HepG2 (cell line): Measurements from ENCODE around the gene UCP3. TPM values are rescaled to one million over a fixed set of nuclear protein-coding genes. Genes with fewer than 3 reads are reported as not detected.

Experiments
- EHMT2 ChIP-seq: fragments of 200-600 bp; sonication (generic); IDR thresholded peaks from 2 replicates; pipeline ENCODE4 v1.7.0; 2017; ENCODE audit warnings: antibody characterized with exemption, low read depth, low read length, borderline replicate concordance
- JUN ChIP-seq: sonication (generic); formaldehyde crosslinking; IDR thresholded peaks from 2 replicates; pipeline ENCODE4 v1.4.0; 2020; ENCODE audit warnings: mild to moderate bottlenecking, missing genetic modification reagents
- LBX2 ChIP-seq: sonication (generic); formaldehyde crosslinking; IDR thresholded peaks from 2 replicates; pipeline ENCODE4 v1.5.0; 2020; ENCODE audit warnings: missing genetic modification reagents, mild to moderate bottlenecking, borderline replicate concordance
- PBX2 ChIP-seq: IDR thresholded peaks from 2 replicates; pipeline ENCODE4 v1.6.1; 2016; ENCODE audit warnings: control low read depth
- ZBED4 ChIP-seq: sonication (generic); formaldehyde crosslinking; IDR thresholded peaks from 2 replicates; pipeline ENCODE4 v1.4.0; 2020; ENCODE audit warnings: missing genetic modification reagents, borderline replicate concordance
- ZBTB10 ChIP-seq: sonication (generic); formaldehyde crosslinking; IDR thresholded peaks from 2 replicates; pipeline ENCODE4 v1.4.0; 2020; ENCODE audit warnings: missing genetic modification reagents, borderline replicate concordance
- ZBTB7A ChIP-seq: sonication (generic); formaldehyde crosslinking; IDR thresholded peaks from 2 replicates; pipeline ENCODE4 v1.8.0; 2022; ENCODE audit warnings: mild to moderate bottlenecking, missing genetic modification reagents
- ZFP41 ChIP-seq: sonication (generic); formaldehyde crosslinking; IDR thresholded peaks from 2 replicates; pipeline ENCODE4 v1.4.0; 2020; ENCODE audit warnings: mild to moderate bottlenecking, missing genetic modification reagents, borderline replicate concordance
- ZNF407 ChIP-seq: sonication (generic); formaldehyde crosslinking; IDR thresholded peaks from one replicate; pipeline ENCODE4 v1.5.1; 2020; ENCODE audit warnings: mild to moderate bottlenecking, missing genetic modification reagents; ENCODE audit errors: not compliant biosample characterization
- ZNF7 ChIP-seq: IDR thresholded peaks from 2 replicates; pipeline ENCODE4 v1.6.1; 2016; ENCODE audit warnings: missing biosample characterization, missing genetic modification reagents
- ZNF709 ChIP-seq: sonication (generic); formaldehyde crosslinking; IDR thresholded peaks from 2 replicates; pipeline ENCODE4 v1.5.0; 2020; ENCODE audit warnings: mild to moderate bottlenecking, missing genetic modification reagents
- polyA plus RNA-seq, 8 experiments: library from polyadenylated mRNA; depleted of rRNA in 3 of 8; stranded (reverse) in 7 of 8; unstranded in 1 of 8; fragments of >200 nt; fragmentation: Illumina TruSeq in 4 of 8; extraction: Trizol in 4 of 8; gene quantifications; 2 replicates each; pipeline versions ENCODE4 v1.2.1 to v1.2.3, GENCODE V29; 2011 to 2016; ENCODE audit warnings: low read depth in 4 of 8, missing spikeins in 1 of 8, mixed read lengths in 1 of 8; ENCODE audit not compliant: insufficient read depth in 1 of 8
- total RNA-seq, 5 experiments: library from RNA; depleted of rRNA; stranded (reverse); fragments of >200 nt; fragmentation: Illumina TruSeq; extraction: Trizol; gene quantifications; 2 replicates each; pipeline ENCODE4 v1.2.3, GENCODE V29; 2016; ENCODE audit warnings: low read depth in 1 of 5

The UCP3 gene
- total and polyA plus RNA-seq, 2 of the 13 experiments (the other 11 are each of a cell fraction or from before 2014, with no cell fraction given): 0.37 TPM; not detected in 1

- no peak for TF ChIP-seq ZNF407 (CRISPR knock-in tag)
- TF ChIP-seq LBX2: no peak
- no peak for TF ChIP-seq EHMT2
- TF ChIP-seq JUN (CRISPR knock-in tag): 0 out of 2 replicates have a peak, but pooled peaks have one; percentile 3
- no peak for TF ChIP-seq ZNF709
- TF ChIP-seq PBX2 (CRISPR knock-in tag): no peak
- 0 out of 2 replicates have a peak, but pooled peaks have one; percentile 28 for TF ChIP-seq ZNF7 (CRISPR knock-in tag)
- TF ChIP-seq ZBTB10 (CRISPR knock-in tag): no peak
- no peak for TF ChIP-seq ZBTB7A
- no peak for TF ChIP-seq ZFP41 (CRISPR knock-in tag)
- no peak; the same call in 1 of the 2 replicates for TF ChIP-seq ZBED4
Measured at GRCh38 chr11:73983741-73984538, 24.9 kb downstream of the UCP3 start (continued).
